Measurements from ENCODE around the gene GABARAPL1.

GABARAPL1 gene

GRCh38 chr12:10235761-10236631 is 23.3 kb downstream of the GABARAPL1 start:
- DNase-seq = peak; percentile 70

- DNase-seq = no peak
Observed at GRCh38 chr12:10236720-10237119, 24.0 kb downstream of the GABARAPL1 start.

- no peak for DNase-seq
Observed at GRCh38 chr12:10238526-10238925, 25.8 kb downstream of the GABARAPL1 start.

- DNase-seq = no peak
Observed at GRCh38 chr12:10241290-10241689, 28.6 kb downstream of the GABARAPL1 start.

- no peak for DNase-seq
Observed at GRCh38 chr12:10241727-10242126, 29.1 kb downstream of the GABARAPL1 start.

GRCh38 chr12:10242539-10242938 is 29.9 kb downstream of the GABARAPL1 start:
- no peak for DNase-seq

GRCh38 chr12:10243818-10244520 is 31.3 kb downstream of the GABARAPL1 start:
- DNase-seq = no peak

- no peak for DNase-seq
Observed at GRCh38 chr12:10247436-10248058, 34.9 kb downstream of the GABARAPL1 start.

GRCh38 chr12:10249690-10250455 is 37.2 kb downstream of the GABARAPL1 start:
- DNase-seq = no peak

- DNase-seq = no peak
Observed at GRCh38 chr12:10251669-10252068, 39.0 kb downstream of the GABARAPL1 start.

GRCh38 chr12:10252201-10252600 is 39.5 kb downstream of the GABARAPL1 start:
- DNase-seq = no peak

GRCh38 chr12:10256064-10256463 is 43.4 kb downstream of the GABARAPL1 start:
- no peak for DNase-seq

GRCh38 chr12:10260927-10261326 is 48.2 kb downstream of the GABARAPL1 start:
- DNase-seq = no peak

- DNase-seq = no peak
Observed at GRCh38 chr12:10268037-10268436, 55.4 kb downstream of the GABARAPL1 start.

- no peak for DNase-seq
Observed at GRCh38 chr12:10272467-10272866, 59.8 kb downstream of the GABARAPL1 start.
